K562 (cell line): ENCODE data around the gene EPS8. TPM values are rescaled to one million over a fixed set of nuclear protein-coding genes. Genes with fewer than 3 reads are reported as not detected.

Source experiments
- BACH1 ChIP-seq: fragments of 200-800 bp; sonication (Bioruptor generic); IDR thresholded peaks from 2 replicates; pipeline ENCODE4 v1.6.1; 2016; ENCODE audit warnings: missing genetic modification characterization, missing compliant biosample characterization
- CBFB ChIP-seq: sonication (generic); formaldehyde crosslinking; IDR thresholded peaks from 2 replicates; pipeline ENCODE4 v1.4.0; 2020; ENCODE audit warnings: mild to moderate bottlenecking, missing genetic modification reagents
- DMBX1 ChIP-seq: fragments of 250-450 bp; sonication (Bioruptor Pico); IDR thresholded peaks from 2 replicates; pipeline ENCODE4 v1.8.0; 2022; ENCODE audit warnings: inconsistent platforms, mild to moderate bottlenecking, moderate library complexity, borderline replicate concordance
- ETS2 ChIP-seq: IDR thresholded peaks from 2 replicates; pipeline ENCODE4 v1.6.1; 2016; ENCODE audit warnings: borderline replicate concordance, missing genetic modification characterization, mild to moderate bottlenecking, moderate library complexity, missing compliant biosample characterization; ENCODE audit not compliant: poor library complexity, severe bottlenecking
- GTF2E2 ChIP-seq: fragments of 200-800 bp; sonication (Bioruptor generic); IDR thresholded peaks from 2 replicates; pipeline ENCODE4 v1.6.1; 2016; ENCODE audit warnings: missing genetic modification characterization, missing compliant biosample characterization
- HNRNPL ChIP-seq: fragments of 200-400 bp; formaldehyde crosslinking; IDR thresholded peaks from 2 replicates; pipeline ENCODE4 v1.6.1; 2017; ENCODE audit warnings: low read depth, mild to moderate bottlenecking, low read length
- KLF10 ChIP-seq: fragments of 250-450 bp; sonication (Bioruptor Pico); IDR thresholded peaks from 2 replicates; pipeline ENCODE4 v1.6.1; 2021; ENCODE audit warnings: matching md5 sums
- MAZ ChIP-seq, 2 experiments: fragments of 450-650 bp in 1 of 2; sonication (generic) in 1 of 2; formaldehyde crosslinking; IDR thresholded peaks in 1 of 2; conservative IDR thresholded peaks in 1 of 2; 2 replicates each; pipeline versions ENCODE4 v1.4.0 to v1.5.0; 2020; ENCODE audit warnings: mild to moderate bottlenecking in 1 of 2, missing genetic modification reagents in 1 of 2
- RBM17 ChIP-seq: fragments of 200-400 bp; formaldehyde crosslinking; IDR thresholded peaks from 2 replicates; pipeline ENCODE4 v1.6.1; 2017; ENCODE audit warnings: low read depth, mild to moderate bottlenecking, low read length, borderline replicate concordance
- ZNF184 ChIP-seq: sonication (generic); formaldehyde crosslinking; IDR thresholded peaks from 2 replicates; pipeline ENCODE4 v1.5.0; 2020; ENCODE audit warnings: missing genetic modification reagents
- ZNF311 ChIP-seq: fragments of 250-450 bp; sonication (Bioruptor Pico); IDR thresholded peaks from 2 replicates; pipeline ENCODE4 v1.4.0; 2020; ENCODE audit warnings: mild to moderate bottlenecking, moderate library complexity
- ZNF561 ChIP-seq: fragments of 450-650 bp; formaldehyde crosslinking; conservative IDR thresholded peaks from 2 replicates; pipeline ENCODE4 v1.4.0; 2020; ENCODE audit warnings: mild to moderate bottlenecking, moderate library complexity
- ZNF76 ChIP-seq: fragments of 250-450 bp; sonication (Bioruptor Pico); IDR thresholded peaks from 2 replicates; pipeline ENCODE4 v1.4.0; 2020; ENCODE audit warnings: mild to moderate bottlenecking, moderate library complexity, borderline replicate concordance
- polyA plus RNA-seq, 8 experiments: library from polyadenylated mRNA; depleted of rRNA in 4 of 8; stranded (reverse) in 5 of 8; unstranded in 3 of 8; fragments of >200 nt; fragmentation: Nextera tagmentation in 2 of 8; fragmentation: Illumina TruSeq in 1 of 8; extraction: Ambion mirVana in 2 of 8; extraction: Trizol in 1 of 8; gene quantifications; 2 replicates each; pipeline versions ENCODE4 v1.2.1 to v1.2.3, GENCODE V29; 2011 to 2014; ENCODE audit warnings: inconsistent platforms in 1 of 8, missing spikeins in 1 of 8
- total RNA-seq, 7 experiments: library from RNA; depleted of rRNA in 6 of 7; stranded (reverse); fragments of >200 nt in 6 of 7; fragmentation: Illumina TruSeq in 2 of 7; extraction: Trizol in 2 of 7; gene quantifications; 2 replicates each; pipeline versions ENCODE4 v1.2.1 to v1.2.3, GENCODE V29; 2011 to 2021; ENCODE audit warnings: low replicate concordance in 1 of 7
- TF ChIP-seq, protein P1 (sequence below): fragments of 250-450 bp; sonication (Bioruptor Pico); IDR thresholded peaks from 2 replicates; pipeline ENCODE4 v1.4.0; 2020; ENCODE audit warnings: borderline replicate concordance
- TF ChIP-seq, protein P2 (sequence below): sonication (generic); formaldehyde crosslinking; IDR thresholded peaks from 2 replicates; pipeline ENCODE4 v1.9.0; 2022; ENCODE audit warnings: mild to moderate bottlenecking, missing genetic modification reagents
- TF ChIP-seq, protein P3 (sequence below): fragments of 450-650 bp; formaldehyde crosslinking; IDR thresholded peaks from 2 replicates; pipeline ENCODE4 v1.4.0; 2022; ENCODE audit warnings: mild to moderate bottlenecking, moderate library complexity

The EPS8 gene
- total and polyA plus RNA-seq, 9 of the 15 experiments (the other 6 are each of a cell fraction or from before 2014, with no cell fraction given) = 0.10 to 1.9 (median 0.33) TPM

DNA sequence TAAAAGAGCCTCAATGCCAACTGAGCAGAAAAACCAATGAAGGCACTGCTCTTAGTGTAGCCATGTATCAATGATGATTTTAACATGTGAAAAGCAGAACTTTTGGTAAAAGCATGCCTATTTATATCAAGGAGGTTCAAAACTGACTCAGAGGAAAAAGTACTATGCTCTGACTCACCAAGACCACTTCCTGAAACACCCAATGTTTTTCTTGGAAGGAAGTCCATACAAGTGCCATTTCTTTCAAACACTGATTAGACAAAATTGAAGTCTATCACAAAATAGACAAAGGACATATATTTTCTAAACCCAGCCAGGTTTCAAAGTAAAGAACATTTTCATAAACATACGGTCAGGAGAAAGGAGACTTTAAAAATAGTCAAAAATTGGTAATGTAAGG lies 88.6 kb downstream of the EPS8 start (continued):
- TF ChIP-seq GTF2E2 (tag) (no peak), KLF10 (CRISPR knock-in tag) (no peak), ZNF311 (CRISPR knock-in tag) (0 out of 2 replicates have a peak, but pooled peaks have one; percentile 53), MAZ (CRISPR knock-in tag; conservative IDR thresholded peaks at IDR 0.05 in 1 of 2, IDR thresholded peaks at IDR 0.05 in 1 of 2) (0 out of 4 replicates have a peak, but pooled peaks of 1 of the 2 experiments have one; percentile 23), ZNF561 (CRISPR knock-in tag) (no peak), ZNF184 (CRISPR knock-in tag) (no peak), BACH1 (tag) (peak; percentile 56; the same call in 1 of the 2 replicates), HNRNPL (no peak), ETS2 (tag) (no peak), CBFB (CRISPR knock-in tag) (no peak), DMBX1 (CRISPR knock-in tag) (0 out of 2 replicates have a peak, but pooled peaks have one; percentile 18), ZNF76 (CRISPR knock-in tag) (no peak), RBM17 (no peak)
- TF ChIP-seq, protein P1, sequence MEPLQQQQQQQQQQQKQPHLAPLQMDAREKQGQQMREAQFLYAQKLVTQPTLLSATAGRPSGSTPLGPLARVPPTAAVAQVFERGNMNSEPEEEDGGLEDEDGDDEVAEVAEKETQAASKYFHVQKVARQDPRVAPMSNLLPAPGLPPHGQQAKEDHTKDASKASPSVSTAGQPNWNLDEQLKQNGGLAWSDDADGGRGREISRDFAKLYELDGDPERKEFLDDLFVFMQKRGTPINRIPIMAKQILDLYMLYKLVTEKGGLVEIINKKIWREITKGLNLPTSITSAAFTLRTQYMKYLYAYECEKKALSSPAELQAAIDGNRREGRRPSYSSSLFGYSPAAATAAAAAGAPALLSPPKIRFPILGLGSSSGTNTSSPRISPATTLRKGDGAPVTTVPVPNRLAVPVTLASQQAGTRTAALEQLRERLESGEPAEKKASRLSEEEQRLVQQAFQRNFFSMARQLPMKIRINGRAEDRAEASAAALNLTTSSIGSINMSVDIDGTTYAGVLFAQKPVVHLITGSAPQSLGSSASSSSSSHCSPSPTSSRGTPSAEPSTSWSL (CRISPR knock-in tag) = no peak
- TF ChIP-seq, protein P2, sequence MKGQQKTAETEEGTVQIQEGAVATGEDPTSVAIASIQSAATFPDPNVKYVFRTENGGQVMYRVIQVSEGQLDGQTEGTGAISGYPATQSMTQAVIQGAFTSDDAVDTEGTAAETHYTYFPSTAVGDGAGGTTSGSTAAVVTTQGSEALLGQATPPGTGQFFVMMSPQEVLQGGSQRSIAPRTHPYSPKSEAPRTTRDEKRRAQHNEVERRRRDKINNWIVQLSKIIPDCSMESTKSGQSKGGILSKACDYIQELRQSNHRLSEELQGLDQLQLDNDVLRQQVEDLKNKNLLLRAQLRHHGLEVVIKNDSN = no peak
- TF ChIP-seq, protein P3, sequence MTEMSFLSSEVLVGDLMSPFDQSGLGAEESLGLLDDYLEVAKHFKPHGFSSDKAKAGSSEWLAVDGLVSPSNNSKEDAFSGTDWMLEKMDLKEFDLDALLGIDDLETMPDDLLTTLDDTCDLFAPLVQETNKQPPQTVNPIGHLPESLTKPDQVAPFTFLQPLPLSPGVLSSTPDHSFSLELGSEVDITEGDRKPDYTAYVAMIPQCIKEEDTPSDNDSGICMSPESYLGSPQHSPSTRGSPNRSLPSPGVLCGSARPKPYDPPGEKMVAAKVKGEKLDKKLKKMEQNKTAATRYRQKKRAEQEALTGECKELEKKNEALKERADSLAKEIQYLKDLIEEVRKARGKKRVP (CRISPR knock-in tag) = 0 out of 2 replicates have a peak, but pooled peaks have one; percentile 6
